Upper lobe of left lung (tissue), 4 donors: ENCODE measurements around the gene NPTXR.

Source experiments
- POLR2A ChIP-seq, 4 donors: fragments of 450-650 bp; IDR thresholded peaks; one replicate each; pipeline ENCODE4 v1.5.1; 2016 to 2017; ENCODE audit warnings: antibody characterized with exemption in 4 of 4, mild to moderate bottlenecking in 2 of 4
- POLR2AphosphoS5 ChIP-seq, 2 donors: sonication (generic); formaldehyde crosslinking; IDR thresholded peaks; one replicate each; pipeline ENCODE4 v1.5.1; 2017; ENCODE audit warnings: antibody characterized with exemption in 2 of 2
- TF ChIP-seq, protein P1 (sequence below), 6 experiments: fragments of 450-650 bp in 4 of 6; fragments of 200-600 bp in 2 of 6; sonication (generic) in 2 of 6; IDR thresholded peaks; one replicate each; pipeline ENCODE4 v1.5.1; 2016 to 2019; ENCODE audit warnings: antibody characterized with exemption in 6 of 6

- TF ChIP-seq, protein P1, sequence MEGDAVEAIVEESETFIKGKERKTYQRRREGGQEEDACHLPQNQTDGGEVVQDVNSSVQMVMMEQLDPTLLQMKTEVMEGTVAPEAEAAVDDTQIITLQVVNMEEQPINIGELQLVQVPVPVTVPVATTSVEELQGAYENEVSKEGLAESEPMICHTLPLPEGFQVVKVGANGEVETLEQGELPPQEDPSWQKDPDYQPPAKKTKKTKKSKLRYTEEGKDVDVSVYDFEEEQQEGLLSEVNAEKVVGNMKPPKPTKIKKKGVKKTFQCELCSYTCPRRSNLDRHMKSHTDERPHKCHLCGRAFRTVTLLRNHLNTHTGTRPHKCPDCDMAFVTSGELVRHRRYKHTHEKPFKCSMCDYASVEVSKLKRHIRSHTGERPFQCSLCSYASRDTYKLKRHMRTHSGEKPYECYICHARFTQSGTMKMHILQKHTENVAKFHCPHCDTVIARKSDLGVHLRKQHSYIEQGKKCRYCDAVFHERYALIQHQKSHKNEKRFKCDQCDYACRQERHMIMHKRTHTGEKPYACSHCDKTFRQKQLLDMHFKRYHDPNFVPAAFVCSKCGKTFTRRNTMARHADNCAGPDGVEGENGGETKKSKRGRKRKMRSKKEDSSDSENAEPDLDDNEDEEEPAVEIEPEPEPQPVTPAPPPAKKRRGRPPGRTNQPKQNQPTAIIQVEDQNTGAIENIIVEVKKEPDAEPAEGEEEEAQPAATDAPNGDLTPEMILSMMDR (IDR thresholded peaks at IDR 0.05) = no peak
- TF ChIP-seq POLR2A (IDR thresholded peaks at IDR 0.05) (no peak), POLR2AphosphoS5 (IDR thresholded peaks at IDR 0.05) (no peak)
Measured at GRCh38 chr22:38837414-38837928, 6.4 kb downstream of the NPTXR start.
